ENCODE results near the gene EML5. TPM values are rescaled to one million over a fixed set of nuclear protein-coding genes. Genes with fewer than 3 reads are reported as not detected.

Gene EML5
- total RNA-seq, 1 donor = 3.8 TPM

Other genes starting within 250 kb of the EML5 start
- gene PTPN21, start 237.9 kb downstream of the EML5 start, total RNA-seq = not detected
- 31.2 TPM for gene ZC3H14, start 229.9 kb downstream of the EML5 start, total RNA-seq
- gene TTC8, start 31.7 kb upstream of the EML5 start, total RNA-seq = 2.0 TPM